Measurements from ENCODE around the gene MIAT.

DNA sequence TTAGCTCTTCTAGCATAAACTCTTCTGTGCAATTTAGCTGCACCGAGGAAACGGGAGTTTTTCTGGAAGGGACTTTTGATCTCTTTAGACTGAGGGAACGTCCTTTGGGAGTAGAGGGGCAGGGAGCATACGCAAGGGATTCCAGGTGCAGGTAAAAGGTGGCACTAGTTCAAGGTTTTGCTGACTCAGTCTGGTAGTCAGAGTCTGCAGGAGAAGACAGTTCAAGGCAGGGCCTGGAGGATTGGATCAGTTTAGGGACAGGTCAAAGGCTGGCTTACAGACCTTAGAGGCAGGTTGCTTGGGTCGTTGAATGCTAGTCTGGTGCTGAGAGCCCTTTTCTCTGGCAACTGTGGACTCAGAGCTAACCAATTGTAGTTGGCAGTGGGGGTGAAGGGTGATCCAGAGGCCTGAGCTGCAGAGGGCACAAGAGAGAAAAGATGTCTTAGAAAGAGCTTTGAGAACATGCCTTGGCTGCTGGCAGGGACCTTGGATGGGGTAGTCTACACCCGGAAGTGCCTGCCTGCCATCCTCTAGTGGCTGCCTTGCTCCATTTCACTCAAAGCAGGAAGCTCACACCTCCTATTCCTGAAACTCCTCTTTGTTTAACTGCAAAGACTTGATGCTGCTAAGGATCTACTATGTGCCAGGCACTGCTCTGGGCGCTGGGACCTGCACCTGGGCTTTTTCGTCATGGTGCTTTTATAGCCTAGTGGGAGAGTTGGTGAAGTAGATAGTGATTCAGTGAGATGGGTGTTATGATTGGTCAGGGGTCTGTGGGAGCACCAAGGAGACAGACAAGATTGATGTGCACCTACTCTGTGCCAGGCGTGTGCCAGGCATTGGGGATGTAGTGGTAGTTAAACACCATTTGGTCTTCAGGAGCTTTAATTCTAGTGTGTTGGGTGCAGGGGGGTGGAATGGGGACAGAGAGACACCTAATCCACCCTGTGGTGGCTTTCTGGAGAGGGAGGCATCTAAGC is 17.1 kb downstream of the MIAT start:
- TF ChIP-seq CTCF (IDR thresholded peaks at IDR 0.05): no peak
- TF ChIP-seq POLR2A (IDR thresholded peaks at IDR 0.05): no peak

Data from heart left ventricle (tissue), 13 donors.